IMR-90 (cell line): ENCODE data around the gene RIC3. TPM values are rescaled to one million over a fixed set of nuclear protein-coding genes. Genes with fewer than 3 reads are reported as not detected.
A peak's percentile ranks its signal among the peaks of the same experiment; 100 is the strongest.

ENCODE experiments used
- ATAC-seq: fragments of 200-7000 bp; cut with Tn5 transposase; 2 replicates; pipeline ENCODE4 v1.9.1; 2020; ENCODE audit warnings: low read depth, mild to moderate bottlenecking, moderate library complexity
- BruUV-seq: library from RNA; stranded (reverse); fragments of 400-500 nt; replicated peaks from 2 replicates; lab custom pipeline; 2021; lab: Mats Ljungman, UMichigan
- CTCF ChIA-PET: fragments of 300-600 bp; formaldehyde crosslinking; extraction: SDS; loops from one replicate; lab custom pipeline; 2021; ENCODE audit warnings: antibody characterized with exemption; lab: Yijun Ruan, JAX
- POLR2A ChIA-PET: fragments of 300-600 bp; sonication (Branson Sonifier 250); formaldehyde crosslinking; loops from one replicate; lab custom pipeline; 2022; ENCODE audit warnings: antibody characterized with exemption; ENCODE audit not compliant: unreplicated experiment; lab: Charles Lee
- DNase-seq: peaks from one replicate; pipeline ENCODE4 v3.0.0; 2013
- H2AFZ ChIP-seq: replicated peaks from 2 replicates; pipeline ENCODE3; 2013; ENCODE audit warnings: low read length, mild to moderate bottlenecking; ENCODE audit not compliant: poor library complexity
- H2AK5ac ChIP-seq: 2 replicates; pipeline ENCODE4 v1.6.1; 2013; ENCODE audit warnings: low read depth, low read length, inconsistent platforms
- H2AK9ac ChIP-seq: replicated peaks from 2 replicates; pipeline ENCODE3; 2013; ENCODE audit warnings: mild to moderate bottlenecking, low read depth, low read length, moderate library complexity; ENCODE audit not compliant: poor library complexity
- H2BK120ac ChIP-seq: 2 replicates; pipeline ENCODE4 v1.6.1; 2013; ENCODE audit warnings: low read depth, low read length, inconsistent platforms
- H2BK15ac ChIP-seq: 3 replicates; pipeline ENCODE4 v1.6.1; 2013; ENCODE audit warnings: low read depth, low read length, inconsistent platforms
- H2BK20ac ChIP-seq: 2 replicates; pipeline ENCODE4 v1.6.1; 2013; ENCODE audit warnings: low read depth, mild to moderate bottlenecking, inconsistent platforms, low read length, moderate library complexity
- H2BK5ac ChIP-seq: 2 replicates; pipeline ENCODE4 v1.6.1; 2013; ENCODE audit warnings: mild to moderate bottlenecking, low read depth, low read length, inconsistent platforms; ENCODE audit not compliant: poor library complexity, severe bottlenecking
- H3K14ac ChIP-seq: replicated peaks from 2 replicates; pipeline ENCODE4 v1.6.1; 2013; ENCODE audit warnings: low read depth, low read length, inconsistent platforms
- H3K18ac ChIP-seq: 2 replicates; pipeline ENCODE4 v1.6.1; 2013; ENCODE audit warnings: low read depth, low read length, control low read depth
- H3K23ac ChIP-seq: 2 replicates; pipeline ENCODE4 v1.6.1; 2013; ENCODE audit warnings: low read depth, low read length, inconsistent platforms
- H3K27ac ChIP-seq: 2 replicates; pipeline ENCODE4 v1.5.1; 2013; ENCODE audit warnings: mild to moderate bottlenecking, control low read depth, low read length; ENCODE audit not compliant: insufficient read depth
- H3K27me3 ChIP-seq: 2 replicates; pipeline ENCODE4 v1.6.1; 2013; ENCODE audit warnings: low read length; ENCODE audit not compliant: control insufficient read depth, insufficient read depth
- H3K36me3 ChIP-seq: 2 replicates; pipeline ENCODE4 v1.6.1; 2013; ENCODE audit warnings: low read length, mixed read lengths; ENCODE audit not compliant: control insufficient read depth, insufficient read depth
- H3K4ac ChIP-seq: 2 replicates; pipeline ENCODE4 v1.6.1; 2013; ENCODE audit warnings: low read depth, low read length, inconsistent platforms
- H3K4me1 ChIP-seq: 2 replicates; pipeline ENCODE4 v1.6.1; 2013; ENCODE audit warnings: low read length, mixed read lengths; ENCODE audit not compliant: control insufficient read depth, insufficient read depth
- H3K4me2 ChIP-seq: 2 replicates; pipeline ENCODE4 v1.6.1; 2013; ENCODE audit warnings: low read depth, mild to moderate bottlenecking, control low read depth, low read length, moderate library complexity
- H3K4me3 ChIP-seq: 2 replicates; pipeline ENCODE4 v1.5.1; 2013; ENCODE audit warnings: low read depth, mild to moderate bottlenecking, control low read depth, low read length, moderate library complexity; ENCODE audit not compliant: insufficient read depth
- H3K56ac ChIP-seq: 2 replicates; pipeline ENCODE4 v1.6.1; 2013; ENCODE audit warnings: low read length, inconsistent platforms; ENCODE audit not compliant: insufficient read depth; ENCODE audit errors: extremely low read depth
- H3K79me1 ChIP-seq, 2 experiments: 2 replicates each; pipeline ENCODE4 v1.6.1; 2013; ENCODE audit warnings: low read length in 2 of 2, inconsistent platforms in 1 of 2, low read depth in 1 of 2
- H3K9ac ChIP-seq: 2 replicates; pipeline ENCODE4 v1.6.1; 2013; ENCODE audit warnings: low read depth, low read length, control low read depth
- H3K9me1 ChIP-seq: 2 replicates; pipeline ENCODE4 v1.6.1; 2013; ENCODE audit warnings: low read length, inconsistent platforms; ENCODE audit not compliant: insufficient read depth
- H3K9me3 ChIP-seq: 2 replicates; pipeline ENCODE4 v1.6.1; 2013; ENCODE audit warnings: low read length; ENCODE audit not compliant: control insufficient read depth, insufficient read depth
- H4K20me1 ChIP-seq: 2 replicates; pipeline ENCODE4 v1.6.1; 2013; ENCODE audit warnings: low read length, inconsistent platforms; ENCODE audit not compliant: insufficient read depth
- H4K5ac ChIP-seq: 2 replicates; pipeline ENCODE4 v1.6.1; 2013; ENCODE audit warnings: mild to moderate bottlenecking, low read depth, low read length, control low read depth
- H4K8ac ChIP-seq, 2 experiments: 2 replicates each; pipeline ENCODE4 v1.6.1; 2013; ENCODE audit warnings: low read depth in 2 of 2, low read length in 2 of 2, control low read depth in 1 of 2, inconsistent platforms in 1 of 2
- H4K91ac ChIP-seq: 2 replicates; pipeline ENCODE4 v1.6.1; 2013; ENCODE audit warnings: low read depth, low read length, inconsistent platforms; ENCODE audit not compliant: insufficient read depth
- BHLHE40 ChIP-seq: fragments of 150-350 bp; IDR thresholded peaks from 2 replicates; pipeline ENCODE4 v1.6.1; 2016; ENCODE audit warnings: mild to moderate bottlenecking, low read depth, low read length
- CTCF ChIP-seq: conservative IDR thresholded peaks from 2 replicates; pipeline ENCODE4 v1.5.1; 2012; ENCODE audit warnings: mild to moderate bottlenecking, low read depth, low read length, improper control_type of control experiment
- MXI1 ChIP-seq: IDR thresholded peaks from 2 replicates; pipeline ENCODE4 v1.6.1; 2012; ENCODE audit warnings: low read depth, mild to moderate bottlenecking, low read length, moderate library complexity, borderline replicate concordance
- POLR2A ChIP-seq: IDR thresholded peaks from 2 replicates; pipeline ENCODE4 v1.6.1; 2012; ENCODE audit warnings: mild to moderate bottlenecking, low read depth, low read length
- RAD21 ChIP-seq: IDR thresholded peaks from 2 replicates; pipeline ENCODE4 v1.6.1; 2012; ENCODE audit warnings: low read length, improper control_type of control experiment
- RCOR1 ChIP-seq: IDR thresholded peaks from 2 replicates; pipeline ENCODE4 v1.6.1; 2012; ENCODE audit warnings: mild to moderate bottlenecking, low read length, improper control_type of control experiment; ENCODE audit not compliant: insufficient replicate concordance
- SMC3 ChIP-seq: fragments of 150-350 bp; IDR thresholded peaks from 2 replicates; pipeline ENCODE4 v1.6.1; 2016; ENCODE audit warnings: low read depth, mild to moderate bottlenecking, antibody characterized with exemption, low read length, moderate library complexity
- WGBS, 2 experiments: methylation state at CpG; one replicate each; pipeline versions ENCODE4 v1.1.5 to v1.1.7; 2013; ENCODE audit warnings: missing lambda C conversion rate in 2 of 2; ENCODE audit not compliant: insufficient read length in 1 of 2; ENCODE audit errors: extremely low coverage in 2 of 2; 5-methylcytosine and 5-hydroxymethylcytosine counted together
- dilution Hi-C: fragments of 300-500 bp; cut with HindIII; formaldehyde crosslinking; loops from one replicate; pipeline ENCODE4 v1.14.3; 2018; ENCODE audit warnings: low sequenced_read_pairs; ENCODE audit not compliant: unreplicated experiment
- in situ Hi-C: fragments of 300-500 bp; cut with MboI; formaldehyde crosslinking; loops from 3 replicates; pipeline ENCODE4 v1.14.3; 2019; ENCODE audit warnings: low sequenced_read_pairs, inconsistent platforms, mixed read lengths
- intact Hi-C: fragments of 100-400 bp; cut with micrococcal nuclease; formaldehyde crosslinking; loops from 2 replicates; pipeline ENCODE4 v1.10.0; 2022
- polyA plus RNA-seq, 3 experiments: library from polyadenylated mRNA; depleted of rRNA; stranded (reverse); fragments of >200 nt; gene quantifications; 2 replicates each; pipeline ENCODE4 v1.2.3, GENCODE V29; 2012; ENCODE audit warnings: low replicate concordance in 1 of 3
- total RNA-seq: library from RNA; depleted of rRNA; stranded (reverse); fragments of >200 nt; gene quantifications from 2 replicates; pipeline ENCODE4 v1.2.3, GENCODE V29; 2012
- TF ChIP-seq, protein P1 (sequence below): fragments of 150-350 bp; IDR thresholded peaks from 2 replicates; pipeline ENCODE4 v1.6.1; 2017; ENCODE audit warnings: mild to moderate bottlenecking, antibody characterized with exemption, low read length, low read depth

Gene RIC3
- total and polyA plus RNA-seq, 2 of the 4 experiments (the other 2 are of a cell fraction) = not detected

- intact Hi-C loops = loop anchor here (5.0 to 10.0 kb wide), 3 partner anchors 168 to 420 kb away; partner anchors contain the start of genes CYB5R2 and LMO1
- Histone ChIP-seq H2AK9ac (peak overlapping the region; percentile 46), H3K4me1 (peaks cover 9% of the 10 kb centered on the region), H4K91ac (no peak overlapping the region), H3K4me3 (no peak overlapping the region), H3K9me1 (no peaks in the 10 kb centered on the region), H3K23ac (no peak overlapping the region), H3K79me1 (no peaks in the 10 kb centered on the region; a peak in 1 of 4 replicates), H2BK15ac (no peak overlapping the region), H3K4ac (no peak overlapping the region), H3K27me3 (no peaks in the 10 kb centered on the region), H2AFZ (no peak overlapping the region), H3K9me3 (no peaks in the 10 kb centered on the region), H3K27ac (no peak overlapping the region), H2BK120ac (no peak overlapping the region), H2BK5ac (no peak overlapping the region), H4K5ac (no peak overlapping the region), H2AK5ac (no peak overlapping the region), H3K36me3 (peaks cover 17% of the 10 kb centered on the region), H3K56ac (no peak overlapping the region), H3K14ac (no peak overlapping the region), H3K4me2 (no peak overlapping the region), H4K8ac (no peak overlapping the region), H4K20me1 (peaks cover 4% of the 10 kb centered on the region; the same call in 1 of the 2 replicates), H3K9ac (no peak overlapping the region), H3K18ac (no peak overlapping the region), H2BK20ac (no peak overlapping the region)
- dilution Hi-C loops = no loop called here
- no peak for TF ChIP-seq CTCF
- TF ChIP-seq BHLHE40 = no peak
- no peak for TF ChIP-seq RCOR1
- no peak for TF ChIP-seq SMC3
- no peak for TF ChIP-seq POLR2A
- TF ChIP-seq RAD21 = no peak
- TF ChIP-seq MXI1 = no peak
- TF ChIP-seq, protein P1, sequence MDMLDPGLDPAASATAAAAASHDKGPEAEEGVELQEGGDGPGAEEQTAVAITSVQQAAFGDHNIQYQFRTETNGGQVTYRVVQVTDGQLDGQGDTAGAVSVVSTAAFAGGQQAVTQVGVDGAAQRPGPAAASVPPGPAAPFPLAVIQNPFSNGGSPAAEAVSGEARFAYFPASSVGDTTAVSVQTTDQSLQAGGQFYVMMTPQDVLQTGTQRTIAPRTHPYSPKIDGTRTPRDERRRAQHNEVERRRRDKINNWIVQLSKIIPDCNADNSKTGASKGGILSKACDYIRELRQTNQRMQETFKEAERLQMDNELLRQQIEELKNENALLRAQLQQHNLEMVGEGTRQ = no peak
- ChIA-PET POLR2A (no interaction called here), CTCF (interaction anchor here (0.8 kb wide), 1 partner anchor 61 kb away, joined by 3 read pairs; no protein-coding TSS in a partner anchor)
- ATAC-seq (no peak), DNase-seq (no peak)
- WGBS, 2 experiments = 88% methylated on average over 9 of the region's 11 CpGs; no CpG with 5 or more reads in 1 of the 2 experiments
- BruUV-seq = no TSS peak
- in situ Hi-C loops = loop anchor here (5.0 to 25.0 kb wide), 4 partner anchors 60 to 407 kb away; no protein-coding TSS in a partner anchor
Measured at GRCh38 chr11:8094656-8095055, 74.2 kb downstream of the RIC3 start.
